ENCODE results near the gene PLEKHG3. TPM values are rescaled to one million over a fixed set of nuclear protein-coding genes. Genes with fewer than 3 reads are reported as not detected.
A peak's percentile ranks its signal among the peaks of the same experiment; 100 is the strongest.
"Not testable (repeated sequence)": the region's sequence is repeated elsewhere in the genome, so short reads cannot be mapped to it uniquely, and the experiment has no call there.

PLEKHG3 gene
- total RNA-seq, 1 donor from 2014 or later, result 35.6 TPM

GRCh38 chr14:64686282-64686615, 18.0 kb upstream of the PLEKHG3 start:
- DNase-seq (ENCODE audit: low spot score), result no peak

DNA sequence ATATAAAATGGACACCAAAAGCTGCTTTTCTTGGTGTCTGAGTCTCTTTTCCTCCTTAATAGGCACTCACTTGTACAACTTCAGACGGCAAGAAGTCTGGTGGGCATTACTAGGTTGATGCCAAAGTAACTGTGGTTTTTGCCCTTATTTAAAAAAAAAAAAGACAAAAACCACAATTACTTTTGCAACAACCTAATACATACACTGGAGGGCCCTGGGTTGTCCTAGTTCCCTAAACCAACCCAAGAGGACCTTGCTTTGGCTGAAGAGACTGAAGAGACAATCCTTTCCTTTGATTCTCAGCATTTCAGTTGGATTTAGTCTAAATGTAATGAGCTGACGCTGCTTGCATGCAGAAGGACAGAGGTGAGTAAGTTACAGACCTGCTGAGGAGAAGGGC, 16.2 kb upstream of the PLEKHG3 start:
- DNase-seq (ENCODE audit: low spot score), result no peak

- no peak for DNase-seq (ENCODE audit: low spot score)
These were observed 15.4 kb upstream of the PLEKHG3 start for GRCh38 chr14:64688811-64689281.

DNA sequence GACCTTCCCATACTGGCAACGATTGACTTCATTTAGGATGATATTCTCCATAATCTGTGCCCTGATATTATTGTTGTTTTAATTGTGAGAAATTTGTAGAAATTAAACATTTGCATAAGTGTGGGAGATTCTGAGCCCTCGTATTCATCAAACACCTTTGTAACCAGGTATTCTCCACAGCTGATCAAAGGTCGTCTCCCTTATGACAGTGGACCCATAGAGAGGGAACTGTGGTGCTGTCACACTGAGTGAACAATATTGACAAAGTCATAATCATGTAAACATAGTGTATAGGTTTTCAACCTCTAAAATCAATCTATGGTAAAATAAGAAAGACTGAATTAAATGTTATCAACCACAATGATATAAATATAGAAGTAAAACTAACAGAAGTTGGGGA, 14.9 kb upstream of the PLEKHG3 start:
- no peak for DNase-seq (ENCODE audit: low spot score)

GRCh38 chr14:64690607-64691006, 13.6 kb upstream of the PLEKHG3 start:
- not testable (repeated sequence) for DNase-seq (ENCODE audit: low spot score)

DNA sequence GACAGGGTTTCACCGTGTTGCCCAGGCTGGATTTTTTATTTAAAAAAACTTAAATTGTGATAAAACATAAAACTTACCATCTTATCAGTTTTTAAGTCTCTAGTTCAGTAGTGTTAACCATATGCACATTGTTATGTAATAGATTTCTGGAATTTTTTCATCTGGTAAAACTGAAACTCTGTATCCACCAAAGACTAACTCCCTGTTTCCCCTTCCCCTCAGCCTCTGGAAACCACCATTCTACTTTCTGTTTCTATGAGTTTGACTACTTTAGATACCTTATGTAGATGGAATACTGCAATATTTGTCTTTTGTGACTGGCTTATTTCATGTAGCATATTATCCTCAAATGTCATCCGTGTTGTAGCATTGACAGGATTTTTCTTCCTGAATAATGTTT, 12.8 kb upstream of the PLEKHG3 start:
- no peak for DNase-seq (ENCODE audit: low spot score)

GRCh38 chr14:64692189-64692985, 11.8 kb upstream of the PLEKHG3 start:
- no peak for DNase-seq (ENCODE audit: low spot score)

- peak; percentile 26 for DNase-seq (ENCODE audit: low spot score)
These were observed 11.0 kb upstream of the PLEKHG3 start for GRCh38 chr14:64692986-64693809.

DNA sequence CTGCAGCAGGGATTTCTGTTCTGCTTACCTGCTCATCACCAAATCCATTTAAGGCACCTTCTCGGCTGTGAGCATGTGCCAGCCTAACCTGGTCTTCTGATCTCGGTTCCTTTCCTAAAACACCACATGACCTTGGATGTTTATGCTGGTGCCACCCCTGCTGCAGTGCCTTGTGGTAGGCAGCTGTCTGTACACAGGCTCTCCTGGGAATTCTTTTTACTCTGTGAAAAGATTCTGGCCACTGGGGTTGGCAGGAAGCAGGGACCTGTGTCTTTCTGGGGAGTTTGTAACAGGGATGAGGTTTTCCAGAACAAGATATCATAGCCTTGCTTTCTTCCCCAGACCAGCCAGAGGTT, 10.4 kb upstream of the PLEKHG3 start:
- no peak for DNase-seq (ENCODE audit: low spot score)

DNA sequence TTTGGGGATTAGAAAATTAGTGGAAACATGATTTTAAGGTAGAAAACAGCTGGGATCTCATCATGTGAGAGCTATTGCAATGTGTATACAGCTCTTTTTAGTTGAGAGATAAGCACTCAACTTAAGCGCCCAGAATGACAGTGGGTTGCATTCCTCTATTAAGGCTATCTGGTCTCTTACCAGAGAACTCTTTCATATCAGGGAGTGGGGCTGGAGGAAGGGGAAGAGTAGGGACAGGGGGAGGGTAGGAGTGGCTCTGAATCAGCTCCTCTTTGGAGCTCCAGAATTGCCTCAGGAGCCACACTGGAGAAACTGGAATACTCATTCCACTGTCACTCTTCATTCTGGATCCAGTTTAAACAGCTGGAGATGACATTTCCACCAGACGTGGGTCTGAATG, 9.2 kb upstream of the PLEKHG3 start:
- no peak for DNase-seq (ENCODE audit: low spot score)

GRCh38 chr14:64696355-64696857, 7.8 kb upstream of the PLEKHG3 start:
- DNase-seq (ENCODE audit: low spot score), result no peak

GRCh38 chr14:64698903-64699302, 5.3 kb upstream of the PLEKHG3 start:
- DNase-seq (ENCODE audit: low spot score), result no peak

- DNase-seq (ENCODE audit: low spot score), result no peak
These were observed 3.9 kb upstream of the PLEKHG3 start for GRCh38 chr14:64700290-64700689.

GRCh38 chr14:64700894-64701293, 3.3 kb upstream of the PLEKHG3 start:
- DNase-seq (ENCODE audit: low spot score), result no peak

DNA sequence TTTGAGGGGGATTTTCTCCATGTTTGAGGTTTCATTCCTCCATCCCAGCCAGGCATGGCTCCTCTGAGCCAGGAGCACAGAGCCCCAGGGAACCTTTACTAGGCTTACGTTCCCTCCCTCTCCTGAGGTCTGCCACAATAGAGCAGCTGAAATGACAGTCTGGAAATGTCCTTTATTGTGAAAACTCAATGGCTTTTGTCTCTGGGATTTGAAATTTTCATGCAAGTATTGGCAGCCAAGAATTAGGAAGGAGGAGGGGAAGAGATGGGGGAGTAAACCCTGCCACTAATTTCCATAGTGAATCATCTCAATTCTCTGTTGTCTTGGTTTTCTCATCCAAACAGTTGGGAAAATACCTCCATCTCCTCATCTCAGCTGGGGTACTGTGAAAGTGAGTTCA, 2.6 kb upstream of the PLEKHG3 start:
- peak; percentile 11 for DNase-seq (ENCODE audit: low spot score)

DNA sequence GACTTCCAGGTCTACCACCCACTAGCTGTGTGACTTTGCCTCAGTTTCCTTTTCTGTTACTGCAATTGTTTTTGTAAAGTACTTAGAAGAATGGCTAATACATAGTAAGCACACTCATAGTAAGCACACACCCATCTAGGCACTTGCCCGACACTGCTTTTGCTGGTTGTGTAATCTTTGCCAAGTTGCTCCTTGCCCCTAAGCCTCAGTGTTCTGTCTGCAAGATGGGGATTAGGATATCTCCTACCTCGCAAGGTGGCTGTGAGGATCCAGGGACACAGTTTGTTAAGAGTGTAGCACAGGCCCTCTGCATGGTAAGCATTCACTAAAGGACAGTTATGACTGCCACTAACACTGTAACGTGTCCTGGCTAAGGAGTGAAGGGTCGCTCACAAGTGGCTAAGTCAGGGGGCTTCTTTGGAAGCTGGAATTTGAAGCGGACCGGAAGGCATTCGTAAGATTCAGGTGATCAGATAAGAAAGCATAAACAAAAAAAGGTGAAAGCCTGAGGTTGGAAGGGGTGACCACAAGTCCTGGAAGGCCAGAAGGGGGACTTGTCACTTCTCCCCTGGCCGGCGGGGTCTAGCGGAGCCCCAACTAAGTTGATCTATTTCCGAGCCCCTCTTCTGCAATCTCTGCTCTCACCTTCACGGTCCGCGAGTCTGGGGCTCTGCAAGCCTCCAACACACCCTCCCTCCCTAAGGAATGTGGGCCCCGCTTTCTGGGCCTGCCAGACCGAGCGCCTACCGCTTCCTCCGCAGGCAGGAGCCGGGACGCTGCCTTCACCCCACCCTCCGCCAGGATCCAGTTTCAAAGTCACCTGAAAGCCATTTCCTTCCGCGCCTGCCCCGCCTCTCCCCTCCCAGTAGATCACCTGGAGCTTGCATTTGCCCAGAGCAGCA, 1.5 kb upstream of the PLEKHG3 start:
- peak; percentile 87 for DNase-seq (ENCODE audit: low spot score)

- DNase-seq (ENCODE audit: low spot score), result no peak
These were observed 655 bp upstream of the PLEKHG3 start for GRCh38 chr14:64703395-64704142.

DNA sequence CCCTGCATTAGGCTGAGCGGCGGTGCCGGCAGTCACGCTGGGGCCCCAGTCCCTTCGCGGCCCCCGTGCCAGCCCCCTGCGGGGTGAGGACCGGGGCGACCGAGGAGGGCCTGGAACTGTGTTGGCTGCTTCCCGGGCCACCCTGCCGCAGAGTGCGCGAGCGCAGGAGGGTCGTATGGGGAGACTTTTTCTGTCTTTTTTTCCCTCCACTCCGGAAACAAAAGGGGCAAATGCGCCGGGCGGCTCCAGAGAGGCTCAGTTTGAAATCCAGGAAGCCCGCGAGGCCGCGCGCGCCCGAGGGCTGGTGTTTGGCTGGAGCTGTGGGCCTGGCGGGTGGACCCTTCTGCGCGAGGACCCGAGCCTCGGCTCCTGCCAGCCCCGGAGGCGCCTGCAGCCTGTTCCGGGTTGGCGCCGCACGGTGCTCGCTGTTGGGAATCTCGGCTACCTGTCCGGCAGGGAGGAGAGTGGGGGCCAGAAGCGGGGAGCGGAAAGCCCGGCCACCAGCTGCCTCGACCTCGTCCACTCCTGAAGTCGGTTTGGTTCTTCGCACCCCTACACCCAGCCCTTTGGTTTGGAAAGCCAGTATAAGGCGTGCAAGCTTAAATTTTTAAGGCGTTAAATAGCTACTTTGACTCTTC, 638 bp downstream of the PLEKHG3 start:
- DNase-seq (ENCODE audit: low spot score), result peak; percentile 89

- DNase-seq (ENCODE audit: low spot score), result peak; percentile 90
These were observed 1.3 kb downstream of the PLEKHG3 start for GRCh38 chr14:64705381-64706118.

Measured in mesenteric fat pad (tissue), 1 donor.